HepG2 (cell line): ENCODE measurements around the gene KIAA0232. TPM values are rescaled to one million over a fixed set of nuclear protein-coding genes. Genes with fewer than 3 reads are reported as not detected.

Experiments
- HES4 ChIP-seq: sonication (generic); formaldehyde crosslinking; IDR thresholded peaks from 2 replicates; pipeline ENCODE4 v1.9.0; 2021; ENCODE audit warnings: mild to moderate bottlenecking, missing genetic modification reagents, borderline replicate concordance
- MLLT10 ChIP-seq: sonication (generic); formaldehyde crosslinking; IDR thresholded peaks from 2 replicates; pipeline ENCODE4 v1.4.0; 2020; ENCODE audit warnings: missing genetic modification reagents
- MYNN ChIP-seq: sonication (generic); formaldehyde crosslinking; IDR thresholded peaks from 2 replicates; pipeline ENCODE4 v1.4.0; 2020; ENCODE audit warnings: mild to moderate bottlenecking, low read depth, missing genetic modification reagents
- NCOA5 ChIP-seq: sonication (generic); formaldehyde crosslinking; IDR thresholded peaks from 2 replicates; pipeline ENCODE4 v1.4.0; 2020; ENCODE audit warnings: missing genetic modification reagents
- PHF20 ChIP-seq: sonication (generic); formaldehyde crosslinking; IDR thresholded peaks from 2 replicates; pipeline ENCODE4 v1.5.0; 2020; ENCODE audit warnings: mild to moderate bottlenecking, missing genetic modification reagents
- SMAD9 ChIP-seq: sonication (generic); formaldehyde crosslinking; IDR thresholded peaks from 2 replicates; pipeline ENCODE4 v1.5.1; 2020; ENCODE audit warnings: mild to moderate bottlenecking, missing genetic modification reagents
- WIZ ChIP-seq: sonication (generic); formaldehyde crosslinking; IDR thresholded peaks from 2 replicates; pipeline ENCODE4 v1.5.1; 2020; ENCODE audit warnings: mild to moderate bottlenecking, missing genetic modification reagents
- ZBTB38 ChIP-seq: sonication (generic); formaldehyde crosslinking; IDR thresholded peaks from 2 replicates; pipeline ENCODE4 v1.5.1; 2020; ENCODE audit warnings: mild to moderate bottlenecking, missing genetic modification reagents
- polyA plus RNA-seq, 8 experiments: library from polyadenylated mRNA; depleted of rRNA in 3 of 8; stranded (reverse) in 7 of 8; unstranded in 1 of 8; fragments of >200 nt; fragmentation: Illumina TruSeq in 4 of 8; extraction: Trizol in 4 of 8; gene quantifications; 2 replicates each; pipeline versions ENCODE4 v1.2.1 to v1.2.3, GENCODE V29; 2011 to 2016; ENCODE audit warnings: low read depth in 4 of 8, missing spikeins in 1 of 8, mixed read lengths in 1 of 8; ENCODE audit not compliant: insufficient read depth in 1 of 8
- total RNA-seq, 5 experiments: library from RNA; depleted of rRNA; stranded (reverse); fragments of >200 nt; fragmentation: Illumina TruSeq; extraction: Trizol; gene quantifications; 2 replicates each; pipeline ENCODE4 v1.2.3, GENCODE V29; 2016; ENCODE audit warnings: low read depth in 1 of 5
- TF ChIP-seq, protein P1 (sequence below): sonication (generic); formaldehyde crosslinking; IDR thresholded peaks from 2 replicates; pipeline ENCODE4 v1.5.0; 2020; ENCODE audit warnings: missing genetic modification reagents
- TF ChIP-seq, protein P2 (sequence below): IDR thresholded peaks from 2 replicates; pipeline ENCODE4 v1.6.1; 2016
- TF ChIP-seq, protein P3 (sequence below): sonication (generic); formaldehyde crosslinking; IDR thresholded peaks from 2 replicates; pipeline ENCODE4 v1.4.0; 2020; ENCODE audit warnings: mild to moderate bottlenecking, missing genetic modification reagents, borderline replicate concordance
- TF ChIP-seq, protein P4 (sequence below): sonication (generic); formaldehyde crosslinking; IDR thresholded peaks from 2 replicates; pipeline ENCODE4 v1.4.0; 2020; ENCODE audit warnings: missing genetic modification reagents
- TF ChIP-seq, protein P5 (sequence below): sonication (generic); formaldehyde crosslinking; IDR thresholded peaks from 2 replicates; pipeline ENCODE4 v1.8.0; 2022; ENCODE audit warnings: mild to moderate bottlenecking, missing genetic modification reagents
- TF ChIP-seq, protein P6 (sequence below): sonication (generic); formaldehyde crosslinking; IDR thresholded peaks from 2 replicates; pipeline ENCODE4 v1.8.1; 2022; ENCODE audit warnings: mild to moderate bottlenecking, missing genetic modification reagents
- TF ChIP-seq, protein P7 (sequence below): sonication (generic); formaldehyde crosslinking; conservative IDR thresholded peaks from 2 replicates; pipeline ENCODE4 v1.4.0; 2020; ENCODE audit warnings: missing genetic modification reagents
- TF ChIP-seq, protein P8 (sequence below): IDR thresholded peaks from 2 replicates; pipeline ENCODE4 v1.6.1; 2016; ENCODE audit warnings: missing genetic modification reagents, missing compliant biosample characterization

The KIAA0232 gene
- total and polyA plus RNA-seq, 2 of the 13 experiments (the other 11 are each of a cell fraction or from before 2014, with no cell fraction given) = 7.8 to 17.1 TPM

DNA sequence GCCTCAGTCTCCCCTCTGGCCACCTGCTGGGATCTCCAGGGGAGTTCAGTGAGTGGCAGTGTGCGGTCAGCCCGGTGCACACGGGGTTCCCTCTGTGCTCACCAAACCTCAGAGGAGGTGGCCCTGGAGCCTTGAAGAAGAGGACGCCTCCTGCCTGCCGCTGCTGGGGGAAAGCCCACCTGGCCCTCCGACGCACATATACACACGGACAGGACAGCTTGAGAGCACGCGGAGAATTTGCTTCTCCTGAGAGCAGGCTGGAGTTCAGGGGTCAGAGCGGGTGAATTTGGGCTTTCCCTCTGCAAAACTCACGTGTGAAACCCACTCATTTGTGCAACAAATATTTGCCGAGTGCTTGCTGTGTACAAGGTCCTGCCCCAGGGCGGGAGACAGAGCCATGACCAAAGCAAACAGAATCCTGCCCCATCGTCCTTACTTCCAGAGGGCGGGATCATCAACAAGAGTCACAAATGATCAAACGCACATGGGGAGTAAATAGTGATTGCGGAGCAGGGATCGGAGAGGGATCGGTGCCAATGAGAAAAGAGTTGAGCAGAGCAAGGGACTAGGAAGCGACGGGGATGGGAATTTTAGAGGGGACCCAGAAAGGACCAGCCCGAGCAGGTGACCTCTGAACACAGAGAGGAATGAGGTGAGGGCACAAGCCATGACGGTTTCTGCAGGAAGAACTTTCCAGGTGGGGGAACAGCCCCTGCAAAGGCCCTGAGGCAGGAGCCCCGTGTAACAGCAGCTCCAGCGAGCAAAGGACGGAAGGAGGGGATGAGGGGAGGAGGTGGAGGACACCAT is 49.0 kb upstream of the KIAA0232 start (continued):
- no peak; the same call in 1 of the 2 replicates for TF ChIP-seq HES4 (CRISPR knock-in tag)
- no peak for TF ChIP-seq SMAD9 (CRISPR knock-in tag)
- no peak for TF ChIP-seq ZBTB38
- TF ChIP-seq PHF20 (CRISPR knock-in tag) = 0 out of 2 replicates have a peak, but pooled peaks have one; percentile 14
- TF ChIP-seq, protein P1, sequence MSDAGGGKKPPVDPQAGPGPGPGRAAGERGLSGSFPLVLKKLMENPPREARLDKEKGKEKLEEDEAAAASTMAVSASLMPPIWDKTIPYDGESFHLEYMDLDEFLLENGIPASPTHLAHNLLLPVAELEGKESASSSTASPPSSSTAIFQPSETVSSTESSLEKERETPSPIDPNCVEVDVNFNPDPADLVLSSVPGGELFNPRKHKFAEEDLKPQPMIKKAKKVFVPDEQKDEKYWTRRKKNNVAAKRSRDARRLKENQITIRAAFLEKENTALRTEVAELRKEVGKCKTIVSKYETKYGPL = no peak
- no peak for TF ChIP-seq NCOA5
- TF ChIP-seq, protein P2, sequence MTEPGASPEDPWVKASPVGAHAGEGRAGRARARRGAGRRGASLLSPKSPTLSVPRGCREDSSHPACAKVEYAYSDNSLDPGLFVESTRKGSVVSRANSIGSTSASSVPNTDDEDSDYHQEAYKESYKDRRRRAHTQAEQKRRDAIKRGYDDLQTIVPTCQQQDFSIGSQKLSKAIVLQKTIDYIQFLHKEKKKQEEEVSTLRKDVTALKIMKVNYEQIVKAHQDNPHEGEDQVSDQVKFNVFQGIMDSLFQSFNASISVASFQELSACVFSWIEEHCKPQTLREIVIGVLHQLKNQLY (CRISPR knock-in tag) = peak; percentile 65; the same call in 1 of the 2 replicates
- TF ChIP-seq, protein P3, sequence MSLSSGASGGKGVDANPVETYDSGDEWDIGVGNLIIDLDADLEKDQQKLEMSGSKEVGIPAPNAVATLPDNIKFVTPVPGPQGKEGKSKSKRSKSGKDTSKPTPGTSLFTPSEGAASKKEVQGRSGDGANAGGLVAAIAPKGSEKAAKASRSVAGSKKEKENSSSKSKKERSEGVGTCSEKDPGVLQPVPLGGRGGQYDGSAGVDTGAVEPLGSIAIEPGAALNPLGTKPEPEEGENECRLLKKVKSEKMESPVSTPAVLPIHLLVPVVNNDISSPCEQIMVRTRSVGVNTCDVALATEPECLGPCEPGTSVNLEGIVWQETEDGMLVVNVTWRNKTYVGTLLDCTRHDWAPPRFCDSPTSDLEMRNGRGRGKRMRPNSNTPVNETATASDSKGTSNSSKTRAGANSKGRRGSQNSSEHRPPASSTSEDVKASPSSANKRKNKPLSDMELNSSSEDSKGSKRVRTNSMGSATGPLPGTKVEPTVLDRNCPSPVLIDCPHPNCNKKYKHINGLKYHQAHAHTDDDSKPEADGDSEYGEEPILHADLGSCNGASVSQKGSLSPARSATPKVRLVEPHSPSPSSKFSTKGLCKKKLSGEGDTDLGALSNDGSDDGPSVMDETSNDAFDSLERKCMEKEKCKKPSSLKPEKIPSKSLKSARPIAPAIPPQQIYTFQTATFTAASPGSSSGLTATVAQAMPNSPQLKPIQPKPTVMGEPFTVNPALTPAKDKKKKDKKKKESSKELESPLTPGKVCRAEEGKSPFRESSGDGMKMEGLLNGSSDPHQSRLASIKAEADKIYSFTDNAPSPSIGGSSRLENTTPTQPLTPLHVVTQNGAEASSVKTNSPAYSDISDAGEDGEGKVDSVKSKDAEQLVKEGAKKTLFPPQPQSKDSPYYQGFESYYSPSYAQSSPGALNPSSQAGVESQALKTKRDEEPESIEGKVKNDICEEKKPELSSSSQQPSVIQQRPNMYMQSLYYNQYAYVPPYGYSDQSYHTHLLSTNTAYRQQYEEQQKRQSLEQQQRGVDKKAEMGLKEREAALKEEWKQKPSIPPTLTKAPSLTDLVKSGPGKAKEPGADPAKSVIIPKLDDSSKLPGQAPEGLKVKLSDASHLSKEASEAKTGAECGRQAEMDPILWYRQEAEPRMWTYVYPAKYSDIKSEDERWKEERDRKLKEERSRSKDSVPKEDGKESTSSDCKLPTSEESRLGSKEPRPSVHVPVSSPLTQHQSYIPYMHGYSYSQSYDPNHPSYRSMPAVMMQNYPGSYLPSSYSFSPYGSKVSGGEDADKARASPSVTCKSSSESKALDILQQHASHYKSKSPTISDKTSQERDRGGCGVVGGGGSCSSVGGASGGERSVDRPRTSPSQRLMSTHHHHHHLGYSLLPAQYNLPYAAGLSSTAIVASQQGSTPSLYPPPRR (CRISPR knock-in tag) = peak; percentile 97
- TF ChIP-seq MYNN (CRISPR knock-in tag) = no peak
- TF ChIP-seq, protein P4, sequence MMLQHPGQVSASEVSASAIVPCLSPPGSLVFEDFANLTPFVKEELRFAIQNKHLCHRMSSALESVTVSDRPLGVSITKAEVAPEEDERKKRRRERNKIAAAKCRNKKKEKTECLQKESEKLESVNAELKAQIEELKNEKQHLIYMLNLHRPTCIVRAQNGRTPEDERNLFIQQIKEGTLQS (CRISPR knock-in tag) = no peak
- TF ChIP-seq, protein P5, sequence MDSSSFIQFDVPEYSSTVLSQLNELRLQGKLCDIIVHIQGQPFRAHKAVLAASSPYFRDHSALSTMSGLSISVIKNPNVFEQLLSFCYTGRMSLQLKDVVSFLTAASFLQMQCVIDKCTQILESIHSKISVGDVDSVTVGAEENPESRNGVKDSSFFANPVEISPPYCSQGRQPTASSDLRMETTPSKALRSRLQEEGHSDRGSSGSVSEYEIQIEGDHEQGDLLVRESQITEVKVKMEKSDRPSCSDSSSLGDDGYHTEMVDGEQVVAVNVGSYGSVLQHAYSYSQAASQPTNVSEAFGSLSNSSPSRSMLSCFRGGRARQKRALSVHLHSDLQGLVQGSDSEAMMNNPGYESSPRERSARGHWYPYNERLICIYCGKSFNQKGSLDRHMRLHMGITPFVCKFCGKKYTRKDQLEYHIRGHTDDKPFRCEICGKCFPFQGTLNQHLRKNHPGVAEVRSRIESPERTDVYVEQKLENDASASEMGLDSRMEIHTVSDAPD (CRISPR knock-in tag) = no peak; the same call in 1 of the 2 replicates
- no peak for TF ChIP-seq MLLT10 (CRISPR knock-in tag)
- peak; percentile 77; the same call in 1 of the 2 replicates for TF ChIP-seq WIZ (CRISPR knock-in tag)
- TF ChIP-seq, protein P6, sequence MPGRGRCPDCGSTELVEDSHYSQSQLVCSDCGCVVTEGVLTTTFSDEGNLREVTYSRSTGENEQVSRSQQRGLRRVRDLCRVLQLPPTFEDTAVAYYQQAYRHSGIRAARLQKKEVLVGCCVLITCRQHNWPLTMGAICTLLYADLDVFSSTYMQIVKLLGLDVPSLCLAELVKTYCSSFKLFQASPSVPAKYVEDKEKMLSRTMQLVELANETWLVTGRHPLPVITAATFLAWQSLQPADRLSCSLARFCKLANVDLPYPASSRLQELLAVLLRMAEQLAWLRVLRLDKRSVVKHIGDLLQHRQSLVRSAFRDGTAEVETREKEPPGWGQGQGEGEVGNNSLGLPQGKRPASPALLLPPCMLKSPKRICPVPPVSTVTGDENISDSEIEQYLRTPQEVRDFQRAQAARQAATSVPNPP (CRISPR knock-in tag) = peak; percentile 77; the same call in 1 of the 2 replicates
- TF ChIP-seq, protein P7, sequence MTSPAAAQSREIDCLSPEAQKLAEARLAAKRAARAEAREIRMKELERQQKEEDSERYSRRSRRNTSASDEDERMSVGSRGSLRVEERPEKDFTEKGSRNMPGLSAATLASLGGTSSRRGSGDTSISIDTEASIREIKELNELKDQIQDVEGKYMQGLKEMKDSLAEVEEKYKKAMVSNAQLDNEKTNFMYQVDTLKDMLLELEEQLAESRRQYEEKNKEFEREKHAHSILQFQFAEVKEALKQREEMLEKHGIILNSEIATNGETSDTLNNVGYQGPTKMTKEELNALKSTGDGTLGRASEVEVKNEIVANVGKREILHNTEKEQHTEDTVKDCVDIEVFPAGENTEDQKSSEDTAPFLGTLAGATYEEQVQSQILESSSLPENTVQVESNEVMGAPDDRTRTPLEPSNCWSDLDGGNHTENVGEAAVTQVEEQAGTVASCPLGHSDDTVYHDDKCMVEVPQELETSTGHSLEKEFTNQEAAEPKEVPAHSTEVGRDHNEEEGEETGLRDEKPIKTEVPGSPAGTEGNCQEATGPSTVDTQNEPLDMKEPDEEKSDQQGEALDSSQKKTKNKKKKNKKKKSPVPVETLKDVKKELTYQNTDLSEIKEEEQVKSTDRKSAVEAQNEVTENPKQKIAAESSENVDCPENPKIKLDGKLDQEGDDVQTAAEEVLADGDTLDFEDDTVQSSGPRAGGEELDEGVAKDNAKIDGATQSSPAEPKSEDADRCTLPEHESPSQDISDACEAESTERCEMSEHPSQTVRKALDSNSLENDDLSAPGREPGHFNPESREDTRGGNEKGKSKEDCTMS (CRISPR knock-in tag) = no peak
- TF ChIP-seq, protein P8, sequence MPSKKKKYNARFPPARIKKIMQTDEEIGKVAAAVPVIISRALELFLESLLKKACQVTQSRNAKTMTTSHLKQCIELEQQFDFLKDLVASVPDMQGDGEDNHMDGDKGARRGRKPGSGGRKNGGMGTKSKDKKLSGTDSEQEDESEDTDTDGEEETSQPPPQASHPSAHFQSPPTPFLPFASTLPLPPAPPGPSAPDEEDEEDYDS (CRISPR knock-in tag) = peak; percentile 64
